Endodermal cell (in vitro differentiated cells): ENCODE results near the gene MBP. TPM values are rescaled to one million over a fixed set of nuclear protein-coding genes. Genes with fewer than 3 reads are reported as not detected.

Source experiments
- DNase-seq: peaks from one replicate; pipeline ENCODE4 v3.0.0-alpha.2; 2017
- H3K27ac ChIP-seq: 2 replicates; pipeline ENCODE4 v1.5.1; 2013; ENCODE audit warnings: mild to moderate bottlenecking, low read depth, low read length, moderate library complexity
- H3K27me3 ChIP-seq: 2 replicates; pipeline ENCODE4 v1.6.1; 2013; ENCODE audit warnings: mild to moderate bottlenecking, low read length, moderate library complexity; ENCODE audit not compliant: insufficient read depth, control insufficient read depth, poor library complexity, severe bottlenecking
- H3K36me3 ChIP-seq: 2 replicates; pipeline ENCODE4 v1.7.0; 2013; ENCODE audit warnings: mild to moderate bottlenecking, low read length, moderate library complexity; ENCODE audit not compliant: control insufficient read depth, insufficient read depth
- H3K4me1 ChIP-seq: one replicate; pipeline ENCODE4 v1.7.0; 2013; ENCODE audit warnings: low read length; ENCODE audit not compliant: control insufficient read depth, insufficient read depth
- H3K4me3 ChIP-seq: 2 replicates; pipeline ENCODE4 v1.5.1; 2013; ENCODE audit warnings: mild to moderate bottlenecking, low read length, moderate library complexity
- H3K9ac ChIP-seq: 2 replicates; pipeline ENCODE4 v1.6.1; 2013; ENCODE audit warnings: mild to moderate bottlenecking, low read length, moderate library complexity; ENCODE audit not compliant: poor library complexity, severe bottlenecking; ENCODE audit errors: extremely low read depth
- H3K9me3 ChIP-seq: 2 replicates; pipeline ENCODE4 v1.6.1; 2013; ENCODE audit warnings: mild to moderate bottlenecking, low read length, moderate library complexity; ENCODE audit not compliant: control insufficient read depth
- H3K27ac Mint-ChIP-seq: 2 replicates; pipeline ENCODE4 v1.8.0; 2020; ENCODE audit warnings: mixed read lengths
- H3K27me3 Mint-ChIP-seq: 2 replicates; pipeline ENCODE4 v1.8.0; 2021; ENCODE audit warnings: mild to moderate bottlenecking, mixed read lengths; ENCODE audit not compliant: insufficient read depth
- H3K36me3 Mint-ChIP-seq: 2 replicates; pipeline ENCODE4 v1.8.0; 2020; ENCODE audit warnings: low read depth, mixed read lengths
- H3K4me1 Mint-ChIP-seq: 2 replicates; pipeline ENCODE4 v1.8.0; 2020; ENCODE audit warnings: mixed read lengths
- H3K4me3 Mint-ChIP-seq: 2 replicates; pipeline ENCODE4 v1.8.0; 2020; ENCODE audit warnings: mild to moderate bottlenecking, moderate library complexity, mixed read lengths
- H3K9me3 Mint-ChIP-seq: 2 replicates; pipeline ENCODE4 v1.8.0; 2020; ENCODE audit warnings: mild to moderate bottlenecking, mixed read lengths
- WGBS, 2 experiments: methylation state at CpG; one replicate each; pipeline versions ENCODE4 v1.1.5 to v1.1.7; 2013; ENCODE audit warnings: missing lambda C conversion rate in 2 of 2, mixed read lengths in 1 of 2; ENCODE audit not compliant: insufficient coverage in 1 of 2, insufficient read length in 1 of 2; 5-methylcytosine and 5-hydroxymethylcytosine counted together
- total RNA-seq, 2 donors: library from RNA; stranded (reverse); fragmentation: NEBNext Ultra II Directional in 1 of 2; extraction: Animal tissue kit (Norgen Biotek cat#: 25700) in 1 of 2; gene quantifications; 2 replicates in 1 of 2; 3 replicates in 1 of 2; pipeline ENCODE4 v1.2.1, GENCODE V29; 2021
- TF ChIP-seq, protein P1 (sequence below): fragments of 200-600 bp; sonication (generic); conservative IDR thresholded peaks from 2 replicates; pipeline ENCODE4 v1.5.0; 2021; ENCODE audit warnings: antibody characterized with exemption, mild to moderate bottlenecking

Gene MBP
- total RNA-seq, 2 donors from 2014 or later, result 16.3 to 19.0 TPM

DNA sequence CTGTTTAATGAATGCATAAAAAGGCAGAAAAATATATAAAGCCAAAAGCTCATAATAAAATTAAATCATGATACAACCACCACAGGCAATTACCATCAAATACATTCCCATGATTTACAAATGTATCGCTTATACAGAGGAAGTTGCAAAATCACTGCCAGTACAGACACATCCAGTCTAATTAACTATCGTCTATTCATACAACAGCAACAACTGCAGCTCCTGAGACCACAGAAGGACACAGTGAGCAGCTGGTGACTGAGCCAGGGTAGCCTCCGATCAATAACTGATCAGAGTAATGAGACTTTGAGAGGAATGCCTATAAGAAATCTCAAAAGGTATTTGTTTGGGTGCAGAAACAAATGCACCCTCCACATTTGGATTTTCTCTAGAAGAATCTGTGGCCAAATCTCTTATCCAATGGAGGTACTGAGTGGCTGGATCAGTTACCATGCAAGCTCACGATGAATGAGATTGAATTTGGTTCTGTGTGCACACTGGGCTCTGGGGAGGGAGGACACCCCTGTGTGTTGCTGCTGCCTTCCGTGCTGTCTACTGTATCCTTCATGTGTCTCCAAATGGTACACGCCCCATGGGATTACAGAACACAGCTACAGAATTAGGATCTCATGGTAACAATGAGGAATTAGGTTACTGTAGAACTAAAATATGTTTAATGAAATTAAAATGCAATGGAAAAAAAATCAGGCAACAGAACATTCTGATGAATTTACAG lies 119.6 kb downstream of the MBP start:
- H3K27me3 Mint-ChIP-seq, result no peaks in the 10 kb centered on the region
- no peak overlapping the region for H3K9ac ChIP-seq

DNA sequence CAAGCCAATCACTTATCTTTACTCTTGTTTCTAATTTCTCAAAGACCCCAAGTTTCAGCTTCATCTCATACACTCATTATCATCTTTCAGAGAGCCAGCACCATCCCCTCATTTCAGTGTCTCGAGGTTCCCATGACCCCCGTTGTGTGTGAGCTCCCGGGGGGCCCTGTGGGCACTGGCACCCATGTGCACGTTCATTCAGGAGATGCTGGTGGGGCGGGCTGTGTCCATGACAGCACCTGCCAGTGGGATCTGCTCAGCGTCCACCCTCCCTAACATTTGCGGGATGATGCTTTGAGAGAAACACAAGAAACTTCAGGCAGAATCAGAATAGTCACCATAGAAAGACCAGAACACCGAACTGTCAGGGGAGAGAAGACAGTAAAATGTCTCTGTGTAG lies 120.5 kb downstream of the MBP start:
- Histone ChIP-seq H3K9me3 (no peaks in the 10 kb centered on the region), H3K27ac (no peak overlapping the region), H3K4me3 (no peak overlapping the region), H3K9ac (no peak overlapping the region), H3K27me3 (no peaks in the 10 kb centered on the region), H3K36me3 (no peaks in the 10 kb centered on the region), H3K4me1 (no peaks in the 10 kb centered on the region)
- H3K4me1 Mint-ChIP-seq, result peaks cover 15% of the 10 kb centered on the region
- H3K36me3 Mint-ChIP-seq, result peaks cover 14% of the 10 kb centered on the region
- H3K4me3 Mint-ChIP-seq, result no peak overlapping the region
- TF ChIP-seq, protein P1, sequence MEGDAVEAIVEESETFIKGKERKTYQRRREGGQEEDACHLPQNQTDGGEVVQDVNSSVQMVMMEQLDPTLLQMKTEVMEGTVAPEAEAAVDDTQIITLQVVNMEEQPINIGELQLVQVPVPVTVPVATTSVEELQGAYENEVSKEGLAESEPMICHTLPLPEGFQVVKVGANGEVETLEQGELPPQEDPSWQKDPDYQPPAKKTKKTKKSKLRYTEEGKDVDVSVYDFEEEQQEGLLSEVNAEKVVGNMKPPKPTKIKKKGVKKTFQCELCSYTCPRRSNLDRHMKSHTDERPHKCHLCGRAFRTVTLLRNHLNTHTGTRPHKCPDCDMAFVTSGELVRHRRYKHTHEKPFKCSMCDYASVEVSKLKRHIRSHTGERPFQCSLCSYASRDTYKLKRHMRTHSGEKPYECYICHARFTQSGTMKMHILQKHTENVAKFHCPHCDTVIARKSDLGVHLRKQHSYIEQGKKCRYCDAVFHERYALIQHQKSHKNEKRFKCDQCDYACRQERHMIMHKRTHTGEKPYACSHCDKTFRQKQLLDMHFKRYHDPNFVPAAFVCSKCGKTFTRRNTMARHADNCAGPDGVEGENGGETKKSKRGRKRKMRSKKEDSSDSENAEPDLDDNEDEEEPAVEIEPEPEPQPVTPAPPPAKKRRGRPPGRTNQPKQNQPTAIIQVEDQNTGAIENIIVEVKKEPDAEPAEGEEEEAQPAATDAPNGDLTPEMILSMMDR, result no peak
- DNase-seq, result no peak
- H3K27me3 Mint-ChIP-seq, result no peaks in the 10 kb centered on the region
- no peak overlapping the region for H3K27ac Mint-ChIP-seq
- H3K9me3 Mint-ChIP-seq, result no peaks in the 10 kb centered on the region
- WGBS, 2 experiments, result 93 to 100% methylated on average over 4 to 8 of the region's 8 CpGs

More for the DNA sequence above, 119.6 kb downstream of the MBP start:
- no peak for DNase-seq
- no peak overlapping the region for H3K4me3 ChIP-seq
- WGBS, 2 experiments, result 97 to 100% methylated on average over 4 to 6 of the region's 6 CpGs
- H3K27ac ChIP-seq, result no peak overlapping the region
- no peaks in the 10 kb centered on the region for H3K27me3 ChIP-seq
- TF ChIP-seq, protein P1, result no peak
- no peaks in the 10 kb centered on the region for H3K4me1 ChIP-seq
- no peaks in the 10 kb centered on the region for H3K36me3 ChIP-seq
- Mint-ChIP-seq H3K4me1 (peaks cover 9% of the 10 kb centered on the region), H3K9me3 (no peaks in the 10 kb centered on the region), H3K27ac (no peak overlapping the region), H3K4me3 (no peak overlapping the region), H3K36me3 (peaks cover 15% of the 10 kb centered on the region)
- H3K9me3 ChIP-seq, result no peaks in the 10 kb centered on the region

DNA sequence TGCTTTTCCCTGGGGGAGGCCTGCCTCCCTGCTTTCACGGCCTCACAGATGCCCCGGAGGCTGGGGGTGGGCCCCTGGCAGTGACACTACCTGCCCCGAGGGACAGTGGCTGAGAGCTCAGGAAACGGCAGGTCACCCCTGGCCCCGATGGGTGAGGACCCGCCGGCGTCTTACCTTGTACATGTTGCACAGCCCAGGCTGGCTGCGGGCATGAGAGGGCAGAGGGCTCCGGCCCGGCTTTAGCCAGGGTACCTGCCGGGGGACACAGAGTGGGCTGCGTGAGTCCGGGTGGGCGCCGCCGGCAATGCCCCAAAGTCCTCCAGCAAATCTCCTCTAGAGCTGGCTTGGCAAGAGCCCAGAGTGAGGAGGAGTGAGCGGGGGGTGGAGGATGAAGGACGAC lies 122.9 kb downstream of the MBP start:
- Mint-ChIP-seq H3K9me3 (no peaks in the 10 kb centered on the region), H3K4me3 (no peak overlapping the region), H3K27me3 (no peaks in the 10 kb centered on the region), H3K36me3 (no peaks in the 10 kb centered on the region), H3K27ac (no peak overlapping the region), H3K4me1 (peaks cover 20% of the 10 kb centered on the region)
- DNase-seq, result peak; percentile 41
- Histone ChIP-seq H3K9me3 (no peaks in the 10 kb centered on the region), H3K27ac (no peak overlapping the region), H3K9ac (no peak overlapping the region), H3K4me3 (no peak overlapping the region), H3K27me3 (no peaks in the 10 kb centered on the region), H3K4me1 (no peaks in the 10 kb centered on the region), H3K36me3 (no peaks in the 10 kb centered on the region)
- TF ChIP-seq, protein P1, result no peak
- 52 to 93% methylated on average over 2 to 19 of the region's 19 CpGs for WGBS, 2 experiments
